Fibroblast of skin of left biceps (primary cell): ENCODE results near the gene SPAG9.

Experiments used
- DNase-seq, 2 experiments: peaks; one replicate each; pipeline ENCODE4 v3.0.0-alpha.2; 2013; ENCODE audit warnings: low read depth in 2 of 2

Gene SPAG9

DNA sequence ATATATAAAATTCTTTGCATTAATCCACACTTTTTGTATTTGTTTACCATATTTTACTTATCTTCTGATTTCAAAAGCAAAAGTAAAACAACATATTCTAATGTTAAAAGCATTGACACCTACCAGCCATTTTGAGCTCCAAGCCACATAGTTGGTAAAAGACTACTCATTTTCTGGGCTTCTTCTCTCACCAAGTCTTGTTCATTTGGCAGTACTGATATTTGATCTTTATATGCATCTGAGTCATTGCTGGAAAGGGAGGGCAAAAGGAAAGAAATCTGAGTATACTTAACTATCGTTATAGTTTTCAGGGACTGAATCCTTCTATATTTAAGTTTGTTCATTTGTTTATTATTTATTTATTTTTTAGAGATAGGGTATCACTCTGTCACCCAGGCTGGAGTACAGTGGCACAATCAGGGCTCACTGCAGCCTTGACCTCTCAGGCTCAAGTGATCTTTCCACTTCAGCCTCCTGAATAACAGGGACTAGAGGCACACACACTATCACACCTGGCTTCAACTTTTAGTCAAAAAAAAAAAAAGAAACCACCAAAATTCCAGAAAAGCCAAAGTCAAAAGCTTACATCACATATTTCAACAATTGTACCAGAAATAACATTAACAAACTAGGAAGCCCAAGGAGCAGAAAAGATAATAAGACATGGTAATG lies 133.5 kb downstream of the SPAG9 start:
- DNase-seq = no peak

DNA sequence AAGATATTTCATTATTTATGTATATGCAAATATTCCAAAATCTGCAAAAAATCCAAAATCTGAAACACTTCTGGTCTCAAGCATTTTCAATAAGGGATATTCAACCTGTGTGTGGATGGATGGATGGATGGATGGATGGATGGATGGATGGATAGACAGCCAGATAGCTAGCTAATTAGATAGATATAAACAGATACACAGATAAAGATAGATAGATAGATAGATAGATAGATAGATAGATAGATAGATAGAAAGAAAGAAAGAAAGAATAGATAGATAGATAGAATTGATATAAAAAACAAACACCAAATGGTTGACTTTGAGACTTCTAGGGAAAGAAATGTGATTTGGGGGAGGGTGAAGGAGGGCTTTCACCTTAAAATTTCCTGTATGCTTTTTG lies 139.4 kb downstream of the SPAG9 start:
- no peak for DNase-seq

DNA sequence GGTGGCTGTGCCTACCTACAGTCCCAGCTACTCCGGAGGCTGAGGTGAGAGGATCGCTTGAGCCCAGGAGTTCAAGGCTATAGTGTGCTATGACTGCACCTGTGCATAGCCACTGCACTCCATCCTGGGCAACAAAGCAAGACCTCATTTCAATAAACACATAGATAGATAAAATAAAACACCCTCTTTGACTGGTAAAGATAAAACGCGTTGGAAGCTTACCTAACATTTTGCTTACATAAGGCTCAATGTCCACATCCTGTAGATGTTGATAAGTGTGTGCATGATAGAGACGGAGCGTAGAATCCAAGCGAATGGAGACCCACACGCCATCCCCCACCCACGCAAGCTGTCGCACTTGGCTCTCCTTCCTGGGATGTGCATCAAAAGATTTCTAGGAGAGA lies 141.1 kb downstream of the SPAG9 start:
- no peak for DNase-seq

DNA sequence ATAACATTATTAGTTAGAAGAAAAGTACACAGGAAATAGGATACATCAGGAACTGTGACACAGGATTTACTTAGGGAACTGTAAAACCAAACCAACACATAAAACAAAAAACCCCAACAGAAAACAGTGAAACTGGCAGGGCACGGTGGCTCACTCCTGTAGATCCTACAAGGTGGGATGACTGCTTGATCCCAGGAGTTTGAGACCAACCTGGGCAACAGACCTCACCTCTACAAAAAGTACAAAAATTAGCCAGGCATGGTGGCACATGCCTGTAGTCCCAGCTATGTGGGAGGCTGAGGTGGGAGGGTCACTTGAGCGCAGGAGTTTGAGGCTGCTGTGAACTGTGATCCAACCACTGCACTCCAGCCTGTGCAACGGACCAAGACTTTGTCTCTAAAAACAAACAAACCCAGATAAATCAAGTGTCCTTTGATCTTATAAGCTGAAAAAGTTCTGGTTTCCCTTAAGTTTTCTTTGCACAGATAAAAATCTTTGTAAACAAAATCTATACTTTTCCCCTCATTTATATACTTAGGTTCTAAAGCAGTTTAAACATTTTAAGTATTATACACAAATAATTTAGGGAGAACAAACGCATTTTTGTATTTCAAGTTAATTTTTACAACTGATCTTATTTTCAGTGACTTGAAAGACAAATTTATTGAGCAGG lies 143.0 kb downstream of the SPAG9 start:
- no peak for DNase-seq

DNA sequence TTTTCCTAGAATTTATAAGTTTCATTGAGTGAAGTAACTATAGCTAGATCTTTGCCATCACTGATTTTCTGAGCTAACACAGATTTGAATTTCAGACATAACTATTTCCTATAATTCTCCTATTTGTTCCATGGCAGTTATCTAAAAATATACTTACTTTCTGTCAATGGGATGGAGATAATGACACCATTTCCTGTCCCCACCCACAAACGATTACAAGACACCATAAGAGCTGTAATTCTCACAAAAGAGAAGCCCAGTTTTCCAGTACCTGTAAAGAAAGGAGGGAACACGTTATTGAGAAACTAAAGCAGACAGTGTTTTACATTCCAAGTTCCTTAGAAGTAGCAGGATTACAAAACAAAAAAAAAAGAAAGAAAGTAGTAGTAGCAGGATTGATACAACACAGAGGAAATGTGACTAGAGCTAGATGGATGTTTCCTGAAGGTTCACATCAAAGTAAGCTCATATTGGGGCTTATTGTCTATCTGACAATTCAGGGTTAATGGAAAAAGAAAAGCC lies 143.7 kb downstream of the SPAG9 start:
- DNase-seq = no peak

DNA sequence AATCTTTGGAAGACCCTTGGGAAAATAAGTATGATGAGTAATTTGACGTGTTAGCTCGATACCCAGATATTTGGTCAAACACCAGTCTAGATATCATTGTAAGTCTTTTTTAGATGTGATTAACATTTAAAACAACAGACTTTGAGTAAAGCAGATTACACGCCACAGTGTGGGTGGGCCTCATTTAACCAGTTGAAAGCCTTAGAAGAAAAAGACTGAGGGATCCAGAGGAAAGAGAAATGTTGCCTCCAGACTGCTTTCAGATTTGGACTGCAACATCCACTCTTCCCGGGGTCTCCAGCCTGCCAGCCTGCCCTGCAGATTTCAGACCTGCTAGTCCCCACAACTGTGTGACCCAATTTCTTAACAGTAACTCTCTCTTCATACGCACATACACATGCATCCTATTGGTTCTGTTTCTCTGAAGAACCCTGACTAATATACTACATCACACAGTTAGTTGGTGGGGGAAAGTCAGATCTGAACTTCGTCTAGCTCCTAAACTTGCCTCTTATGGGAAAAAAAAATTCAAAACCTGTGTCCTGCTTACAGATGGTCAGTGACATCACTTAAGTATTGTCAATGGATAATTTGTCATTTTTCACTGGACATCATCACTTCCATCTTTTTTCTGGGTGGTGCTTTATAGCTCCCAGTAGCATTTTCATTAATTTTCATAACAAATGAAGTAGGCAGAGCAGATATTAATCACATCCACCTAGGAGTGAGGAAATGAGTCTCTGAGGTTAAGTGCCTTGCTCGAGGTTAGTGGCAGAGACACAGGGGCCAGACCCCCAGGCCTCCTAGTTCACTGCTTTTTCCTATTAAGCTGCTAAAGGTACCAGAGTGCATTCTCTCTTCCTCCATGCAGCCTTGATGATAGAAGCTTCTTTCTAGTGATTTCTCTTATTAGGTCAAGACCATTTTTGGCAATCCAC lies 146.8 kb downstream of the SPAG9 start:
- no peak for DNase-seq

DNA sequence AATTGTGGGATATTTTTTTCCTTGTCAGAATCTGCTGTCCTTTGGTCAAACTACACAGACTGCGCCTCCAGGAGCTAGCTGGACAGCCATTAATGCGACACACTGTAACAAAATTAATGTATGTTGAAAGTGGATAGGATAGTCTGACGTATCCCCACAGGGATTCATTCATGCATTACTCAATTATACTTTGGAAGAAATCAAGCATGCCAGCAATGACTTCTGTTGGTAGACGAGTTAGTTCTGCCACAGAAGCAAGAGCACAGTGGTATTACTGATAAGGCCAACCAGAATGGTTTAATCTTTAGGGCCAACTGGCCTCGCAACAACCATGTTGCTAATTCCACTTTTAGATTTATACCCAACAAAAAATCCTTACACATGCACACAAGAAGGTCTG lies 148.1 kb downstream of the SPAG9 start:
- no peak for DNase-seq

DNA sequence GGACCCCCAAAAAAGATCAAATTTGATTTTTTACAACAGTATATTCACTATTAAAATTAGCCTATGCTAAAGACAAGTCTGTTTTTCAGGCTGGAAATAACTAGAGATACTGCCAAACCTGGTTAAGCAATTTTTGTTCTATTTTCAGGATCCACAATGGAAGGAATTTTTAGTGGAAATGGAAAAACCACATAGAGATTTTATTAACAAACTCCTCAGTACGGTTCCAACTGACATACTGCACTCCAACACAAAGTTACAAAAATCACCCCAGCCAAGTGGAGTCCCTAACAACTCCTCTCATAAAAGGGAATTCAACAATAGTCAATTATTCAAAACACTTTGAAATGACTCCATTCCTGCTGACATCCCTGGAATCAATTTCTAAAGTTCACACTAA lies 152.9 kb downstream of the SPAG9 start:
- DNase-seq = no peak

DNA sequence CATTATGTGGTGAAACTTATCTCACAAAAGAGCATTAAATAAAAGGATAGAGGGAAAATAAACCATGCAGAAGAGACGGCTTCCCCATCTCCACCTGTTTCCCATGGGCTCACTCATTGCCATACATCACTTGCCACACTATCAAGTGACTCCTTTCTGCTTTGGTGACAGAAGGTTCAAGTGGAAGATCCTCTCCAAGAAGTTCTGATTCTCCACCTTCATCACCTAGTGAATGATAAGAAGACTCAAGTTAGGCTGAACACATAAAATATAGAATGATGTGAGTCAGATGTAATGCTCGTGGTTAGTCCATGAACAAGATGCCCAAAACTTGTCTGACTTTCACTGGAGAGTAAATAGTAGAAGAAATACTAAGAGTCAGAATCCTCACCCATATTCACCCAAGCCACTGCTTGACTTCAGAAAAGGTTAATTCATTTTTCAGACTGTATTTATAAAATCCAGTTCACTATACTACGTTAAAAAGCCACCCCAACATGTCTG lies 154.5 kb downstream of the SPAG9 start:
- DNase-seq = no peak

DNA sequence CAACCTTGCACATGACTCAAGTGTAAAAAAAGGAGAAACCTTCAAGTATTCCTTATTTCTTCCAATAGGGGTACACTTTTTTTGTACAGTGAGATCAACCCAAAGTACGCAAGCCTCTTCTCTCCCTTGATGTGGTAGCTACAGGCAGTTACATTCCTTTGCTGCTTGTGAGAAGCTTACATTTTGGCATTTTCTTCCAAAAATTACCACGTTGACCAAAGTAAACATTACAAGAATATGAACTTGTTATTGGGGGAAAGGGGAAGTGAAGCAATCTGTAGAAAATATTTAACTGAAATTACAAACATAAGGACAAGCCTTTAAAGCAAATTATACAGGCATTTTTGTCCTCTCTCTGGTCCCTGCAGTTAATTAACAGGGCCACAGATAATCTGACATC lies 157.5 kb downstream of the SPAG9 start:
- no peak for DNase-seq

DNA sequence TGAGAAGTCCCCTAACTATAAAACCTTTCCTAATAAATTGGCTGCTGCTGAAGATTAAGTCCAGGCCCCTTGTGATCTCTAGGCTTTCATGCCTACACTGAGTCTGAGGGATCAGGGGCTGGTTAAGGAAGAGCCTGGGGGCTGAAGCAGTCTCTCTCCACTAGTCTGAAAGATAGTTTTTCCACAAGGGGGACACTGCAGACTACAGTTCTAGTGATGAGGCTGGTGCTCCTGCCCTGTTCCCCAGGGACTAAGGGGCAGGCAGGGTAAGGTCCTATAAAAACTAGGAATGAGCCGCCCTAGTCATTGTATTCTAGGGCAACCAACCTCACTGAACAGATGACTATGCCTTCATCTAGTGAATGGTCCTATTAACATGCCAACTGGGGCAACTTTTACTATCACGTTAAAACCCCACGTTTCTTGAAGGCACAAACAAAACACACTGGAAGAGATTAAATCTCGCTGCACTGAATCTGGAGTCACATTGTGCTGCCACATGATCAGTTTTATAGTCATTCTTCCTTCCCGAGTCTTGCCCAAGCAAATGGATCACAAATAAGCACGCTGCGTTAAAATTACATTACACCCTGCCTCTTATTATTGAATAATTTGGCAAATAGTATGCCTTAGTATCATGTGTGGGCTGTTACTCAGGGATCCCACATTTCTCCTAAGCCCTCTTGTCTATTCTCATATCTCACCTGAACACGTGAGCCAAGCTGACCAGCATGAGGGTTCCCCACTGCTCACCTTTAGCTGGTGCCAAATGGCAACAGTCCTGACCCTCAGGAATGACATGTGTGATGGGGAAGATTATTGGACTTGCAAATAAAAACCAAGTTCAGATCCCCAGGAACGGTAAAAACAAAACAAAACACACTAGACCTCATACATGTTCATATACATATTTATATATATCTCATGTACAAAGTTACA lies 159.1 kb downstream of the SPAG9 start:
- no peak for DNase-seq

DNA sequence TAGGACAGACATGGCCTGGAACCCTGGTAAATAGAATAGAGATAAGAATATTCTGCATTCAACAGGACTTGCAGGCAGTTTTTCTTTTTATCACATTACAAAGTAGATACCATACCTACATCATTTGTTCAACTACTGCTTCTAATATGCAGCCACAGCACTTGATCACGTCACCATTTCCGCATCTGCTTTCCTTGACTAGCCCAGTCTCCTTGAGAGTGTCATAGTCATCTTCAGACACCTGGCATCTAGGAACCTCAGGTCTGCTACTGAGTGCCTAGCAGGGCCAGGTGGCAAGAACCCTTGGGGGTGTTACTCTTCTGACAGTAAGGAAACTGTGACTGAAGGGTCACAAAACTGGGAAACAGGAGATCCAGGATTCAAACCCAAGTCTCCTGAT lies 161.3 kb downstream of the SPAG9 start:
- no peak for DNase-seq

DNA sequence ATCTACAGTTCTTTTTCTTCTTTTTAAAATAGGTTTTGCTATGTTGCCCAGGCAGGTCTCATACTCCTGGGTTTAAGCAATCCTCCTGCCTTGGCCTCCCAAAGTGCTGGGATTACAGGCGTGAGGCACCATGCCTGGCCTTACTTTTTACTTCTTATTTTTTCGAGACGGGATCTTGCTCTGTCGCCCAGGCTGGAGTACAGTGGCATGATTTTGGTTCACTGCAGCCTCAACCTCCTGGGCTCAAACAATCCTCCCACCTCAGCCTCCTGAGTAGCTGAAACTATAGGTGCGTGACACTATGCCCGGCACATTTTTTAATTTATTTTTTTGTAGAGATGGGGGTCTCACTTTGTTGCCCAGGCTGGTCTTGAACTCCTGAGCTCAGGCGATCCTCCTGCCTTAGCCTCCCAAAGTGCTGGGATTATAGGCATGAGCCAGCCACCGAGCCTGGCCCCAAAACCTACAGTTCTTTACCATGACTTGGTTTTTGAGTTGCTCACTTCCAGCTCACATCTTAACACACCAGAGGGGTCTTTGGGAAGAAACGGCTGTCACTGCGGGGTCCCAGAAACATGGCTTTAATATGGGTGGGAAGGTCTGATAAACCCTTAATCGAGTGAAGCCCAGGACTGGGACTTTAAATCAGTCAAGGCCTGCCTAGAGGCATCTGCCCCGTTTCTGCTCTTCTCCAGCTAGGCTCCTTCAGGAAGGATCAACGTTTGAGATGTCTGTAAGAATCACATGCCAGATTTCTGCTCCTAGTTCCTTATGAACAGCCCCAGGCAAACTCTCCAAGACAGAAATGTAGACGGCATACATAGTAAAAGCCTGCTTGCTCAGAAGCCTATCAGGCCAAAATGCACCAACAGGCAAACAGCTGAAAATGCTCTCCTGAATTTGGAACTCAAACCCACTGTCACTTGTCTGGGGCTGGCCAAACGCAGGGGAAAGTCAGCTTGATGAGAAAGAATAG lies 162.8 kb downstream of the SPAG9 start:
- no peak for DNase-seq

DNA sequence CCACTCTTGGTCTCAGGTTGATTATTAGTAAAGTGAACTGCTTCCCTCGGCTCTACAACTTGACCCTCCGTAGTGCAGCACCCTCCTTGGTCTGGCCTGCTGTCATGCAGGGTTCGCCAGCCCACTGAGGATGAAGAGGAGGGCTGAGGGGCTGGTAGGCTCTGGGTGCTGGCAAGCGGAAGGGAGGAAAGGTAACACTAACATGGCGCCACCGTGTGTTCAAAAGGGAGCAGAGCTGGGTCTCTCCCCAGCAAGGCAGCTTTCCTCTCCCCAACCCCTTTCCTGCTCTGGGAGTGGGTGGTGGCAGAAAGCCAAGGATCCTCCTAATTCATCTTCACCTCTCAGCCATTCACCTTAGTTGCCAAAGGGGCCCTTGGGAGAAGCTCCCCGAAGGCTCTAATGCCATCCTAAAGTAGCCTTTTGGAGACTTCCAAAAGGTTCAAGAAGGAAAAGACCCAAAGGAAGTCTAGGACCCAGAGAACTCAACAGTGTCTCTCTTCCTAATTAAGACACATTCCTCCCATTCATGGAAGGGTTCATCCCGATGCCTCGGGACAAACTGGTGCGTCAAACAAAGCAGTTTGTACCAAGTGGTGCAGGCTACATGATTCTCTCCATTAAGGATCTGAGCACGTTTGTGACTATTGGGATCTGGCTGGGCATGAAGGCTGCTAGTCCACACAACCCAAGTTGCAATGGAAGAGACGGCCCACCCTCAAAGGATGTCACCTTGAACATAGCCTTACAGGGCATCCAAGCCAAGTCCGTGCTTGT lies 163.7 kb downstream of the SPAG9 start:
- no peak for DNase-seq

DNA sequence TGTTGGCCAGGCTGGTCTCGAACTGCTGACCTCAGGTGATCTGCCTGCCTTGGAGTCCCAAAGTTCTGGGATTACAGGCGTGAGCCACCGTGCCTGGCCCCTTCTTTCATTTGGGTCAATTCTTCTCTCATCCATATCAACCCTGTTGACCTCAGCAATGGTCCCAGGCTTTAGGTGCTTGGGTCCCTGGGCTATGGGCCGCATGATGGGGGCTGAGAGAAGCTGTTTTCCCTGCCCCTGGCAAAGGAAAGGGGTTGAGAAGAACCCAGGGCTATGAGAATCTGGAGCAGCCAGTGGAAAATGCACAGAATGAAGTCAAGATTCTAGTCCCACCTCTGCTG lies 164.3 kb downstream of the SPAG9 start:
- DNase-seq = no peak

DNA sequence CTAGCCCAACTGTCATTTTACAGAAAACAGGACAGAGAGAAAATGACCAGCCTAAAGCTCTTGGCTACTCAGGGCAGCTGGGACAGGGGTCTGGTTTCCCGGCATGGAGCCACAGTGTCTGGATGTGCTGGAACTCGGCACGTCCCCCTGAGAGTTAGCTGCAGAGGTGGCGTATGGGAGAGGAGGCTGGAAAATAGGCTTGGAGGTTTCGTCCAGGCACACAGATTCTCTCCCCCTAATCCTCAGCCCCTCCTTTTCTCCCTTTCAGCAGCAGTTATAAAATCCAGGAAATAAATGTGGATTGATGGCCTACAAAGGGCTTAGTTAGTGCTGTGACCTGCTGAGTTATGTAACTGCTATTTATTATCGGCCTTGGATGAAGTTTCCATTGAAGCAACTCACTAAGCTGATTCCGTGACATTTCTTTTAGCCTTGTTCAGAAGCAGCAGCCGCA lies 165.0 kb downstream of the SPAG9 start:
- DNase-seq = no peak

DNA sequence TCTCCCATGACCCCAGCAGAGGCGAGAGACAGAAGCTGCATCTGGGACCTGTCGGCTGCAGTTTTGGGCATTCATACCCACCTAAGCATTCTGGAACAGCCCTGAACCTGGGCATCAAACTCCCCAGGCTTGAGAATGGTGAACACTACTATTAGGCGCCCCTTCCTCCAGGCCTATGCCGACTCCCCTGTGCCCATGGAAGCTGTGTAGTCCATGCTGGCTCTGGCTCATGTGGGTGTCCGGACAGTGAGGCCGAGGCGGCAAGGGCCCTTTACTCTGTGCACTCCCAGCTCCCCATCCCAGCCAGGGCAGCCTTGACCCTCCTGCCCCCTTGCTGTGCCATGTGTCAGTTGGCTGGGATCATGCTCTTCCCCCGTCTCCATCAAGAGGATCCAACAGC lies 165.5 kb downstream of the SPAG9 start:
- DNase-seq = no peak

DNA sequence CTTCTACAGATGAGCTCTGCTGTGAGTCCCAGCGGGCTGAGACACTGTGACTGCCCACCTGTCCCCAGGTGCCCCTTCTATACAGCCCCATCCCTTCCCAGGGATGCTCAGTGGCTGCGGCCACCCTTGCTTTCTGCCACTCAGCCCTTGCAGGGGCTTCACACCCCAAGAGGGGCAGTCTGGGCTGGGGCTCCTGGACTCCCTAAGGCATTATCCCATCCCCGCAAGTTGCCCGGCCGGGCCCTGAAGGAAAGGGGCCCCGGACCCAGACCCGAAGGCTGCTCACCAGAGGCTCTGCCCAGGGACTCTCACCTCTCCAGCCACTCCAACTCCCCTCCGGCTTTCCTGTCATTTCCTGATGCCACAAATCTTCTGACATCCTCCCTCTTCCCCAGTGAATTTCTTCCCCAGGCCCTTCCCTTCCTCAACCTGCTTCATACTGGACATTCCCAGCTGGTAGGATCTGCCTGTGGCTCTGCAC lies 166.0 kb downstream of the SPAG9 start:
- no peak for DNase-seq
